ENCODE results near the gene TMEM147.

TMEM147 gene

DNA sequence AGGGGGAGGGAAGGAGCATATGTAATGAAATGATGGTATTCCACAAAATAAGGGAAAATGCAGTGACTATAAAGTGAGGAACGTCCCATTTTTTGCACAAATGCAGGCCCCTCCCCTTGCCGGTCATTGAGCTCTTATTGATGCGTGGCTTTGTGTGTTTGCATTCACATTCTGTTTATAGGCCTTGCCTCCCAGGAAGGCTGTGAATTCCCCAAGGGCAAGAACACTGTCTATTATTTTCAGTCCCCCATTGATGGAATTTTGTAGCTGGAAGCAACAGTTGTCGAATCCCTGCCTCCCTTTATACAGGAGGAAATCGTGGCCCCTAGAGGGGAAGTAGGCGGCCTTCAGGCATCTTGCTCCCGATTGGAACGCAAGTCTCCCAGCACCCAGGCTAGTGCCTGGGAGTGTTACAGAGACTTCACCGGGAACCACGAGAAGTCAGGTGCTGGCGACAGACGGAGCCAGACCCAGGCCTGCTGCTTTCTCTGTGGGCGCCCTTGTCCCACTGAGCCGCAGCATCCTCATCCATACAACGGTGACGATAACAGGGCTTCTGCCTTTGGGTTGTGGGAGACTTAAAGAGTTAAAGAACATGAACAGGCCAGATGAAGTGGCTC lies 24.2 kb upstream of the TMEM147 start:
- no peak for DNase-seq (ENCODE audit: low spot score)

DNA sequence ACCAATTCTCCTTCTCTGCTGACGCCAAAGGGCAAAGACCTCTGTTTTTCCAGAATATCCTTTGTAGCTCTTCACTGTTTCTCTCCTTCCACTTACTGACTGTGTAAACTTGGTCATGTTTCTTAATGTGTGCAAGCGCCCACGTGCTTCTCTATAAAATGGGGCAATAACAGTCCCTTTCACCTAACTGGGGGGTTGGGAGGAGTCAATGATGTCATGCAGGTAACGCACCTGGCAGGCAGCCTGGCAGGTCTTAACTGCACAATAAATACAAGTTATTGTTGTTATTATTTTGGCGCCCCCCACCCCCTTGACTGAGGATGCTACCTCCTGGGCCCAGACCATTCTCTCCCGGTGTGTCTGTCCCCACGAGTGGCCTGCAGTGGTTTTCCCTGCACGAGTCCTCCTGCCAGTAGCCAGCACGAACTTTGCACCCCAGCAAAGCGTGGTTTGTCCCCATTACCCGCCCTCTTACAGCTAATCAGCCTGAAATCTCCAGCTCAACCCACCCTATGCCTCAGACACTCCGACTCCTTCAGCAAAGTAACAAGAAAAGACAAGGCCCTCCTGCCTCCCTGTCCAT lies 22.6 kb upstream of the TMEM147 start:
- DNase-seq (ENCODE audit: low spot score), result no peak

DNA sequence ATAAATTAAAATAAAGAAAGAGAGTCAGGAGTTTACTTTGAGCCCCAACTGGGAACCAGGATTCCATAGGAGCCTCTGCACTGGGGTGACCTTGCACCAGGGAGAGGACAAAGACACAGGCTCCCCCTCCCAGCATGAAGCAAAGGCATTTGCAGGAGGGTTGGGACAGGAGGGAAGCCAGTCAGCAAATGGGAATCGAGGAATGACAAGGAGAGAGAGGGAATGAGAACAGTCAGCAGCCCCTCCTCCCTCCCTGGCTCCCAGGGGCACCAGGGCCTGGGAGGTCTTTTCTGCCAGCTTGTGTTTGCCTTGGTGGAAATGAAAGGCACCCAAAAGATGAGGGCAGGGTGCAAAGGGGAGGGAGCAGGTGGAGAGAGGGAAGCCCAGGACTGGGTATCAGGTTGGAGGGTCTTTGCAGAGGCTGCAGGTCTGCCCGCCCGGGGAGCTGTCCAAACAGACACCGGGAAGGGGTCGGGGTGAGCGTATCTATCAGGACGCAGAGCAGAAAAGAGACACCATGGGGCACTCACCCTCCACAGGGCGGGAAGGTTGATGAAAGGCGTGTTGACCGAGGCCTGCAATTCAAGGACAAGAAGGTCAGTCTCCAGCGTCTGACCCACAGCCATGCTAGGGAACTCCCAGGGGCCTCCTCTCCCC lies 21.1 kb upstream of the TMEM147 start:
- no peak for DNase-seq (ENCODE audit: low spot score)

DNA sequence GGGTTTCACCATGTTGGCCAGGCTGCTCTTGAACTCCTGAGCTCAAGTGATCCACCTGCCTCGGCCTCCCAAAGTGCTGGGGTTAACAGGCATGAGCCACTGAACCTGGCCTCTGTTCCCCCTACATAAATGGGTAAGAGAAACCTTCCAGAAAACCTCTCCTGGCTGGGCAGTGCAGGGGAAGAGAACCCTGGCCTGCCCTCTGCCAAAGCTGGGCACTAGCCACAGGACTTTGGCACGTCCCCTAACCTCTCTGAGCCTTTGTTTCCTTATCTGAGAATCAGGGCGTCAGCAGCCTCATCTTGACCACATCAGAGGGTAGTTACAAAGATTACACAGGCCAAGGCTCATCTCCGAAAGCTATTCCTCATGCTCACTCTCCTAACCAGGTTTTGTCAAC lies 19.6 kb upstream of the TMEM147 start:
- DNase-seq (ENCODE audit: low spot score), result peak; percentile 53

GRCh38 chr19:35528218-35529038 lies 17.0 kb upstream of the TMEM147 start, which contains the start of gene SBSN:
Gene SBSN, minus strand, starts transcription at chr19:35528311. Its CDS starts 30 bp downstream, at chr19:35528281.
- DNase-seq (ENCODE audit: low spot score), result no peak

DNA sequence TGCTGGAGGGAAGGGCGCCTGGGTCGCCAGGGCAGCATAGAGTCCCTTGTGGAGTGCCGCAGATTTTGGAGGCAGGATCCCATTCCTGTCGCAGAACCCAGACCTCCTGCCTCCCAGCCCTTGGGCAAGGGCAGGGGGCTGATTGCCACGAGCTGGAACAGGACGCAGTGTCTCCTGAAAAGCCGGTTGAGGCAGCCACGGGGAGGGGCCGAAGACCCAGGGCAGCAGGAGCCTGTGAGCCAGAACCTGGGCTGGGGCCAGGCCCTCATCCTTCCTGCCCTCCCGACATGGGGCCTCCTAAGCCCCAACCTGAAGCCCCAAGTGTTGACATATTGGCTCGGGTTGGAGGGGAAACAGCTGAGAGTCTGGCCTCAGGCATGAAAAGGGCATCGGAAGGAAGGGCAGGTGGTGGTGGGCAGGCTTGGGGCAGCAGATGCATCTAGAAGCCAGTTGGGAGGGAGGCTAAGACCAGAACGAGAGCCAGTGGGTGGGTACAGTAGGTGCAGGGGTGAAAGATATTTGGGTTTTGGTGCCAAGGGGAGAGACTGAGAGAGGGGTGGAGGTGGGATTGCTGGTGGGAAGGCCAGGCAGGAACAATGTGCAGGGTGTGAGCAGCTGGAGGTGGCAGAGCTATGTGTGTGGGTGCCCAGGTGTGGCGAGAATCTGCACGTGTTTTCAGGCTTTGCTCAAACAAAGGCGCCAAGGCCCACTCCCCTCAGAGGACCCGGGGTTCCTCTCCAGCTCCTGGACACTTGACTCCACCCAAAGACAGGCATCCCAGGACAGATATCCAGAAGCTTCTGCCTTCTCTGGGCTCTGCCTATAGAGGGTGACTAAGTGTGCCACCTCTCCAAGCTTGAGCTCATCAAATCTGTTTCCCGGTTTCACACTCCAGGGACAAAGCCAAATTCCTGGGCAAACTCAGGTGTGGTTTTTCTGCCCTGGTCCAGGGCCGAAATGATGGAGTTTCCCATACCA lies 15.9 kb upstream of the TMEM147 start:
- no peak for DNase-seq (ENCODE audit: low spot score)

- DNase-seq (ENCODE audit: low spot score), result no peak
Measured at GRCh38 chr19:35531291-35531690, 14.1 kb upstream of the TMEM147 start.

- DNase-seq (ENCODE audit: low spot score), result no peak
Measured at GRCh38 chr19:35533201-35533821, 12.1 kb upstream of the TMEM147 start, which contains the start of gene GAPDHS. Gene GAPDHS, plus strand, starts transcription at chr19:35533456. Its CDS starts 72 bp downstream, at chr19:35533528.

DNA sequence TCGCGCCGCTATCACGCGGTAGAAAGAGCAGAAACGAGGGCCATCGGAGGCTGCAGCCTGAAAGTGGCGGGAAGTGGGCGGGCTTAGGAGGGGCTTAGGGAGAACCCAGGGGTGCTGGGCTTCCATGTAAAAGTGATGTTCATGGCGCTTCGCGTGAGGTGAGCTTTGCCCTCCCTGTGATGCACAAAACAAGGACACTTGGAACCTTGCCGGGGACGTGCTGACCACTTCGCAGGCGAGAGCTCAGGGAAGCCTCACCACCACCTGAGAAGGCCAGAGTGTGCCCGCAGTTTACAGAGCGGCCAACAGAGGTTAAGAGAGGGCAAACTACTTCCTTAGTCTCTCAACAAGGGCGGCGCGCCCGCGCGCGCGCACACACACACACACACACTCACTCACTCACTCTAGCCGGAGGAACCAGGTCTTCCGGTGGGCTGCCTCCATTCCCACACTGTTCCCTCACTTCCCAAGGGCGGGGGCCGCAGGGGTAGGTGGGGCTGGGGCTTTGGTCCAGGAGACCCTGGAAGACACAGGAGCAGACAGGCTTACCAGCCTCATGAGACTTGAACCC lies 11.5 kb upstream of the TMEM147 start:
- DNase-seq (ENCODE audit: low spot score), result peak; percentile 58

GRCh38 chr19:35534803-35535480 lies 10.5 kb upstream of the TMEM147 start:
- DNase-seq (ENCODE audit: low spot score), result no peak

DNA sequence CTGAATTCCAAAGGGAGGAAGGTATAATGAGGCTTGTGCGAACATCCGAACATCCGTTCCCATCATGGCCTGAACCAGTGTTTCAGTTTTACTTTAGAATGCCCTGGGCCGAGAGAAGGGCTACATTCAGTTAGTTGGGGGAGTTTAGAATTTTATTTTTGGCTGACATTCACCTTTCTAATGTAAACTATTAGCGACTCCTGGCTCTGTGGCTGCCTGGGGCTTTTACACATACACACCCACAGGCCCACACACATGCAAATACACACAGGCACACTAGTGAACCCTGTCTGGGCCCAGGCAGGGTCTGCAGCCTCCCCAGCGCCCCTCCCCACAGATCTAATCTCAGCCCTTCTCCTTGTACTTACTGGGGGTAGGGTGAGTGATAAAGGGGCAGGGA lies 6.1 kb upstream of the TMEM147 start:
- no peak for DNase-seq (ENCODE audit: low spot score)

- DNase-seq (ENCODE audit: low spot score), result no peak
Measured at GRCh38 chr19:35539850-35540249, 5.6 kb upstream of the TMEM147 start.

DNA sequence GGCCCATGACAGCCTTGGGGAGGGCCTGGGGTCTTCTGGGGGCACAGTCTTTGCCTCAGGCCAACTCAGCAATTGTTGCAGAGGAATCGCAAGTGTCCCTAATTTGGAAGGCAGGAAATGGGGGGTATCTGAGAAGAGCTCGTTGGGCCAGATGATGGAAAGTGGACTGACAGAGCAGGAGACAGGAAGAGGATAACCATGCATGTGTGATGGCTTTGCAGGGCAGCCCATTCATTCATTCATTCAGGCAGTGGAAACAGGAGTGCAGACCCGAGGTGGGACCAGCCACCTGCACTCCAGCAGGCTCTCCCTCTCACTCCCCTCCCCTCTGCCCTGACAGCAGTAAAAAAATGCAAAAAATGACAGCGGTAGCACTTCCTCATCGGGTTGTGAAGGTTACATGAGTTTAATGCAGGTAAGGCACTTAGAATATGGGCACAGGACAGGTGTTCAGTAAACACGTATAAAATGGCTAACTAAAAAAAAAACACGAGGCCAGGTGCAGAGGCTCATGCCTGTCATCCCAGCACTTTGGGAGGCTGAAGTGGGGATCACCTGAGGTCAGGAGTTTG lies 5.0 kb upstream of the TMEM147 start:
- DNase-seq (ENCODE audit: low spot score), result no peak

DNA sequence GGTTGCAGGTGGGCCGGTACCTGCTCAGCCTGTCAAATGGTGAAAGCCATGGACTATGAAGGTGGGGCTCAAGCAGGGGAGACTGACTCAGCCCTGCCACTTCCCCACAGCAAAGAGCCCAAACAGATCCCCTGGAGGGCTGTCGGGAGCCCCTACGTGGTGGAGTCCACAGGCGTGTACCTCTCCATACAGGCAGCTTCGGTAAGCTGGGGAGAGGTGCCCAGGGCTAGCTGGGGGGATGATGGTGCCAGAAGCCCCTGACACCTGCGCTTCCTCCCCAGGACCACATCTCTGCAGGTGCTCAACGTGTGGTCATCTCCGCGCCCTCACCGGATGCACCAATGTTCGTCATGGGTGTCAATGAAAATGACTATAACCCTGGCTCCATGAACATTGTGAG lies 3.2 kb upstream of the TMEM147 start:
- DNase-seq (ENCODE audit: low spot score), result no peak

GRCh38 chr19:35543280-35544109 lies 1.9 kb upstream of the TMEM147 start:
- no peak for DNase-seq (ENCODE audit: low spot score)

DNA sequence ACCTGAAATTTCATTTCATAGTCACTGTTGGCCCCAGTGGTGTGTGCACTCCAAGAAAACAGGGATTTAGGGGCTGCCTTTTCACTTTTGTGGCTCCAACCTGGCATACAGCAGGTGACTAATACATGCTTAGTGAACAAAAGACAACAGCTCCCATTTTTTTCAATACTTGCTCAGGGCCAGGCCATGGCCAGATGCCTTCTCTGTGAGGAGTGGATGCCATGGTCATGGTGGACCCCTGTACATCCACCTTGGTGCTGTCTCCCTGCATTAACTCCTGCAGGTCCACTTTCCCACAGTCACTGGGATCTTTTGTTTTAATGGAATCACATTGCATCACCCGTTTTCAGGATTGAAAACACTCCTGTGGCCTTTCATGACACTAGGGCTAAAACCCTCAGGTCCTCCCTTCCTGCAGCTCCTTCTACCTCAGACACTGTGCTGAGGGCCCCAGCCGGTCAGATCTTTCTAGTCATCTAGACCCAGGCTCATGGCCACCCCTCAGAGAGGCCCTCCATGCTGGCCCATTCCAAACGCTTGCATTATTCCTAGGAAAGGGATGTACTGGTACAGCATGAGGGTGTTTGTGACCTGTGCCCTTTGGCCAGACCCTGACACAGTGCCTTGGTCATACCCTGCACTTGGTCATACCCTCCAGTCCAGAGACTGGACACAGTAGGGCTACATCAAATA lies 1.2 kb upstream of the TMEM147 start:
- no peak for DNase-seq (ENCODE audit: low spot score)

DNA sequence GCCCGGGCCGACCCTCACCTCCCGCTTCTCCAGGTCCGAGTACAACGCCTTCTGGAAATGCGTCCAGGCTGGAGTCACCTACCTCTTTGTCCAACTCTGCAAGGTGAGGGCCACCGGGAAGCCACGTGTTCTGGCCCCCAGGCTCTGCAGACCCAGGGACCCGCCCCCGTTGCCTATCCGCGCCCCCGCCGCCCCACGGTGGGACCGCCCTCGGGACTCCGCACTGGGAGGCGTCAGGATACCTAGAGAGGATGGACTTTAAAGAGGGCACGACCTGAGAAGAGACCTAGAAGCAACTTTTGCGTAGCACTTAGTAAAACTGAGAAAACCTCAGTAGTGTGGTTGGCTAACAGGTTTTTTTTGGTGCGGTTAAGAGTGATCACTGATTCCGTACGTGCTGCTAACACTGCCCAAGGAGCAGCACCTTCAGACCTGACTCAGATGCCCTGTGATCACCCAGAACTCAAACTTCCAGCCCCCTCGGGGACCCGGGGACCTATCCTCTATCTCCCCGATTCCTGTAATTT lies 492 bp downstream of the TMEM147 start:
- peak; percentile 33 for DNase-seq (ENCODE audit: low spot score)

GRCh38 chr19:35546532-35546931 lies 1.1 kb downstream of the TMEM147 start:
- no peak for DNase-seq (ENCODE audit: low spot score)
